ENCODE results near the gene PTK7. TPM values are rescaled to one million over a fixed set of nuclear protein-coding genes. Genes with fewer than 3 reads are reported as not detected.

PTK7 gene
- total and polyA plus RNA-seq, 2 donors (not counting 3 experiments of a cell fraction or from before 2014, with no cell fraction given): 41.9 to 65.6 TPM

DNA sequence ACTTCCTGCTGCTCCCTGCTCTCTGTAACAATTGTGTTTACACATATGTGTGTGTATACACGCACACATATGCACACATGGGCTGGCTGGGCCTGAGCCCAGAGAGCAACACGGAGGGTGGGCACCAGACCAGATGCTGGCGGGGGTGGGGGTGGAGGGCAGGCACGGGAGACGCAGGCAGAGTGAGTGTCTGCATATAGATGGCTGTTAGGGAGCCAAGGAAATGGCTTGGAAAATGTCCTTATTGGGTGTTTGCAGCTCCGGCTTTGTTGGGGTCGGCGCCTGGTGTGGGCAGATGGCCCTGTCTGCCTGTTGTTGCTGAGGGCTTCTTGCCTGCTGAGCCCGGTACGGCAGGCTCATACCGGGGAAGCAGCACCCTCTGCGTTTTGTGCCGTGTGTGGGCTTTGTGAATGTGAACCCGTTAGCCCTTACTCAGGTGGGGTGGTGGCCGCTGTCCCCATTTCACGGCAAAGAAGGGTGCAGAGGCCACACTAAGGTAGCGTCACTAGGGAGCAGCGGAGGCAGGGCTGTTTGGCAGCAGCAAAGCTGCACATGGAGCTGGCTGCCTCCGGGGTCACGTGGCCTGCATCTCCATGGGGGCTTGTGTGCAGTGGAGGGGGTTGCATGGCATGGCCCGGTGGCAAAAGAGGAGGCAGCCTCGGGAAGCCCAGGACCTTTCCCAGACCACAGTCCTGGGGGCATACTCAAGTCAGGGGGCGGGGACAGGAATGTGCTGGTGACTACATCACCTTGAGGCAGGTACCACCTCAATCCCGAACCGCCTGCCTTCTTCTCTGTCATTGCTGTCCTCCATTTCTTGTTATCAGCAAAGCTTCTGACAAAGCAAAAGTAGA is 47.6 kb downstream of the PTK7 start:
- dilution Hi-C loops (cut with MboI; ENCODE audit: extremely low pct_ligation_motif_present, low sequenced_read_pairs): no loop called here
- H3K79me2 ChIP-seq (ENCODE audit: control insufficient read depth, insufficient read depth, low read length): no peaks in the 10 kb centered on the region
- no peaks in the 10 kb centered on the region for H3K36me3 ChIP-seq (ENCODE audit: control insufficient read depth in 2 of 2, extremely low read depth in 1 of 2, insufficient read depth in 2 of 2, low read length in 2 of 2)
- H3K27me3 ChIP-seq (ENCODE audit: control insufficient read depth in 2 of 2, insufficient read depth in 2 of 2, low read length in 2 of 2): no peaks in the 10 kb centered on the region
- H3K9me1 ChIP-seq (replicated peaks; ENCODE audit: control insufficient read depth, extremely low read depth, insufficient read depth, low read length): no peaks in the 10 kb centered on the region
- H3K4me1 ChIP-seq (ENCODE audit: control insufficient read depth, extremely low read depth, insufficient read depth, low read length): no peaks in the 10 kb centered on the region
- DNase-seq (ENCODE audit: low read depth, low spot score): no peak
- H3K9me3 ChIP-seq (replicated peaks; ENCODE audit: control insufficient read depth, insufficient read depth, low read length): no peaks in the 10 kb centered on the region
- POLR2A ChIA-PET: no interaction called here
- FAIRE-seq: no peak
- intact Hi-C loops (cut with micrococcal nuclease): no loop called here
- no TSS peak for BruUV-seq (replicated peaks)
- no peak overlapping the region for H3K9ac ChIP-seq (replicated peaks; ENCODE audit: extremely low read depth, insufficient read depth, low read length)
- CTCF ChIA-PET: interaction anchor here (0.9 kb wide), 1 partner anchor 19 kb away, joined by 4 read pairs; no protein-coding TSS in a partner anchor
- no peak overlapping the region for H3K4me2 ChIP-seq (ENCODE audit: insufficient read depth, low read length)
- no peaks in the 10 kb centered on the region for H4K20me1 ChIP-seq (replicated peaks; ENCODE audit: control insufficient read depth, extremely low read depth, insufficient read depth, low read length)
- TF ChIP-seq JUN (IDR thresholded peaks at IDR 0.05; ENCODE audit: borderline replicate concordance, insufficient read depth, insufficient read length, low read depth) (no peak), POLR2A (IDR thresholded peaks at IDR 0.05; ENCODE audit: low read depth, low read length) (no peak), FOS (IDR thresholded peaks at IDR 0.05; ENCODE audit: borderline replicate concordance, insufficient read depth, low read length) (no peak), EZH2 (IDR thresholded peaks at IDR 0.05; ENCODE audit: borderline replicate concordance, low read depth, low read length, severe bottlenecking) (no peak), MYC (IDR thresholded peaks at IDR 0.05; ENCODE audit: low read depth, low read length) (no peak), GATA2 (IDR thresholded peaks at IDR 0.05; ENCODE audit: insufficient read depth, insufficient read length, low read depth, low read length) (no peak), POLR2AphosphoS5 (IDR thresholded peaks at IDR 0.05; ENCODE audit: insufficient read depth, low read depth, low read length) (no peak)
- TF ChIP-seq, protein P1, sequence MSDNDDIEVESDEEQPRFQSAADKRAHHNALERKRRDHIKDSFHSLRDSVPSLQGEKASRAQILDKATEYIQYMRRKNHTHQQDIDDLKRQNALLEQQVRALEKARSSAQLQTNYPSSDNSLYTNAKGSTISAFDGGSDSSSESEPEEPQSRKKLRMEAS (IDR thresholded peaks at IDR 0.05; ENCODE audit: insufficient read depth, insufficient read length): no peak
- no peak overlapping the region for H3K4me3 ChIP-seq (replicated peaks in 1 of 3; ENCODE audit: insufficient read depth in 1 of 3, low read depth in 1 of 3, low read length in 3 of 3)
- no peak overlapping the region for H2AFZ ChIP-seq (ENCODE audit: low read depth, low read length)
- no peak overlapping the region for H3K27ac ChIP-seq (ENCODE audit: insufficient read depth, low read depth, low read length)
